Mesendoderm (in vitro differentiated cells): ENCODE results near the gene OLFML2A.
"Not testable (repeated sequence)": the region's sequence is repeated elsewhere in the genome, so short reads cannot be mapped to it uniquely, and the experiment has no call there.

Experiments used
- DNase-seq: peaks from one replicate; pipeline ENCODE4 v3.0.0; 2013
- H2AK5ac ChIP-seq: 2 replicates; pipeline ENCODE4 v1.6.1; 2013; ENCODE audit warnings: low read length, inconsistent platforms
- H2BK120ac ChIP-seq: 2 replicates; pipeline ENCODE4 v1.6.1; 2013; ENCODE audit warnings: low read depth, mild to moderate bottlenecking, low read length, moderate library complexity, mixed read lengths
- H2BK15ac ChIP-seq: replicated peaks from 2 replicates; pipeline ENCODE4 v1.6.1; 2013; ENCODE audit warnings: low read depth, mild to moderate bottlenecking, moderate library complexity
- H2BK5ac ChIP-seq: 2 replicates; pipeline ENCODE4 v1.6.1; 2013; ENCODE audit warnings: low read length, inconsistent platforms
- H3K18ac ChIP-seq: 2 replicates; pipeline ENCODE4 v1.6.1; 2013; ENCODE audit warnings: mild to moderate bottlenecking, low read length, mixed read lengths
- H3K23ac ChIP-seq: one replicate; pipeline ENCODE4 v1.6.1; 2013; ENCODE audit warnings: low read length
- H3K27ac ChIP-seq: 2 replicates; pipeline ENCODE4 v1.5.1; 2013; ENCODE audit warnings: low read depth, mild to moderate bottlenecking, inconsistent platforms, low read length, moderate library complexity
- H3K27me3 ChIP-seq: 2 replicates; pipeline ENCODE4 v1.6.1; 2013; ENCODE audit warnings: low read length, control low read depth, mild to moderate bottlenecking, inconsistent platforms; ENCODE audit not compliant: insufficient read depth, poor library complexity
- H3K36me3 ChIP-seq: 2 replicates; pipeline ENCODE4 v1.6.1; 2013; ENCODE audit warnings: low read length, inconsistent platforms; ENCODE audit not compliant: control insufficient read depth, insufficient read depth
- H3K4ac ChIP-seq: one replicate; pipeline ENCODE4 v1.6.1; 2013; ENCODE audit warnings: low read depth, mild to moderate bottlenecking, low read length, moderate library complexity
- H3K4me1 ChIP-seq: 2 replicates; pipeline ENCODE4 v1.6.1; 2013; ENCODE audit warnings: low read depth, low read length, inconsistent platforms; ENCODE audit not compliant: control insufficient read depth
- H3K4me2 ChIP-seq: 2 replicates; pipeline ENCODE4 v1.6.1; 2013; ENCODE audit warnings: low read length
- H3K4me3 ChIP-seq: 2 replicates; pipeline ENCODE4 v1.5.1; 2013; ENCODE audit warnings: mild to moderate bottlenecking, low read length
- H3K56ac ChIP-seq: one replicate; pipeline ENCODE4 v1.6.1; 2013; ENCODE audit warnings: low read length
- H3K79me1 ChIP-seq: 2 replicates; pipeline ENCODE4 v1.6.1; 2013; ENCODE audit warnings: low read length, inconsistent platforms
- H3K79me2 ChIP-seq: 2 replicates; pipeline ENCODE4 v1.6.1; 2013; ENCODE audit warnings: mild to moderate bottlenecking, low read length; ENCODE audit not compliant: control insufficient read depth, insufficient read depth
- H3K9ac ChIP-seq: 2 replicates; pipeline ENCODE4 v1.6.1; 2013; ENCODE audit warnings: low read length, inconsistent platforms
- H4K5ac ChIP-seq: one replicate; pipeline ENCODE4 v1.6.1; 2013; ENCODE audit warnings: low read length
- H4K8ac ChIP-seq: one replicate; pipeline ENCODE4 v1.6.1; 2013; ENCODE audit warnings: low read depth, mild to moderate bottlenecking, control low read depth, low read length, moderate library complexity
- whole genome bisulfite sequencing: extraction: QIAGEN DNeasy Blood & Tissue Kit; methylation state at CpG from one replicate; pipeline ENCODE4 v1.1.7; 2013; ENCODE audit warnings: low lambda C conversion rate, missing lambda C conversion rate; ENCODE audit not compliant: insufficient coverage; ENCODE audit errors: extremely low coverage; 5-methylcytosine and 5-hydroxymethylcytosine counted together

The OLFML2A gene

DNA sequence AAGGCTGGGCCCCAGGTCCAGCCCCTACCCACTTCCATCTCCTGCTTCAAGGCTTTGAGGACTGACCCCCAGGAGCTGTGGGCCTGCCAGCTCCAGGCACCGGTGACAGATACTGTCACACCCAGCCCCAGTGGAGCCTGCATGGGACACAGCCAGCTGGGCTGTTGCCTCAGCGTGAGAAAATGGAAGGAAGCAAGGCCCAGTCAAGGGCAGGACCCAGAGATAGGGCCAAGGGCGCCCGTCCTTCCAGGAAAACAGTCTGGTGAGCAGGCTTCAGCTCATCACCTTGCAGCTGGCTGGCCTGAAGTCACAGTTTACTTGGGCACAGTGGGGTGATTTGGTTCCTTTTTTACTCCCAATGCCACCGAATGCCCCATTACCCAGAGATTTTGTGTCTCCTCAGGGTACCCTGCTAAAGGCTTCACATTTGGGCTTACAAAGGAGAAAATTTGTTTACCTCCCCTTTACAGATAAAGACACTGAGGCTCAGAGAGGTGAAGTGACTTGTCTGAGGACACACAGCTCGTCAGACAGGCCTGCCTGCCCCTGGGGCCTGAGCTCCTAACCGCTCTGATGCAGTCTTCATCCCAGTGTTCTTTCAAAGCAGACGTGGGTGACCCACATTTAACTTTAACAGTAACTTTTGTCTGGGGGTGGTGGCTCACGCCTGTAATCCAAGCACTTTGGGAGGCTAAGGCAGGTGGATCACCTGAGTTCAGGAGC lies 54.9 kb downstream of the OLFML2A start:
- Histone ChIP-seq H4K8ac (no peak overlapping the region), H3K4me2 (no peak overlapping the region), H3K9ac (no peak overlapping the region), H3K79me2 (no peaks in the 10 kb centered on the region), H3K36me3 (no peaks in the 10 kb centered on the region), H2BK5ac (no peak overlapping the region), H3K27me3 (no peaks in the 10 kb centered on the region), H3K18ac (no peak overlapping the region), H2BK15ac (no peak overlapping the region), H3K56ac (no peak overlapping the region), H3K79me1 (no peaks in the 10 kb centered on the region), H2AK5ac (no peak overlapping the region), H3K4me1 (no peaks in the 10 kb centered on the region), H3K4ac (no peak overlapping the region), H3K27ac (no peak overlapping the region), H3K4me3 (no peak overlapping the region), H2BK120ac (no peak overlapping the region), H4K5ac (no peak overlapping the region), H3K23ac (no peak overlapping the region)
- no CpG with 5 or more reads among the region's 9 CpGs for WGBS
- no peak for DNase-seq

DNA sequence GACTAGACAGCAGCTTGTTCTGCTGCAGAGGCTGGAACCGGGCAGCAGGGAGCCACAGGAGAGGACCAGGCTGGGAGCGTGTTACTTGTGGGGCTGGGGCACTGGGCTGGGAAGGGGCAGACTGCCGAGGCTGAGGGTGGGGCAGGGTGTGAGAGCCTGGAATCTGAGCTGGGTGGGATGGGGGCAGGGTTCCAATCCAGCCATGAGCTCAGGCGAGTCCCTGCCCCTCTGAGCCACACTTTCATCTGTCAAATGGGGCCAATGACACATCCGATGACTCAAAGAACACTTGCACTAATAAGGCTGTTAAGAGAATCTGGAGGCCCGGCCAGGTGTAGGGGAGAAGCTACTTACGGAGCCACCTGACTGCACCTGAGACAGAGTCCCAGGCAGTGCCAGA lies 57.7 kb downstream of the OLFML2A start:
- Histone ChIP-seq H3K4me3 (no peak overlapping the region), H3K9ac (no peak overlapping the region), H3K4me2 (no peak overlapping the region), H3K4ac (no peak overlapping the region), H4K8ac (no peak overlapping the region), H3K79me1 (no peaks in the 10 kb centered on the region), H3K27me3 (no peaks in the 10 kb centered on the region), H3K56ac (no peak overlapping the region), H3K36me3 (no peaks in the 10 kb centered on the region), H4K5ac (no peak overlapping the region), H2BK15ac (no peak overlapping the region), H3K79me2 (no peaks in the 10 kb centered on the region), H3K23ac (no peak overlapping the region), H3K4me1 (no peaks in the 10 kb centered on the region), H2BK5ac (no peak overlapping the region), H3K18ac (no peak overlapping the region), H3K27ac (no peak overlapping the region), H2AK5ac (no peak overlapping the region), H2BK120ac (no peak overlapping the region)
- DNase-seq = no peak
- no CpG with 5 or more reads among the region's 7 CpGs for WGBS

- H3K23ac ChIP-seq = no peak overlapping the region
- H3K56ac ChIP-seq = no peak overlapping the region
- no peaks in the 10 kb centered on the region for H3K36me3 ChIP-seq
- H3K27ac ChIP-seq = no peak overlapping the region
- no peak overlapping the region for H2BK15ac ChIP-seq
- no peaks in the 10 kb centered on the region for H3K4me1 ChIP-seq
- H3K79me2 ChIP-seq = no peaks in the 10 kb centered on the region
- whole genome bisulfite sequencing = no CpG with 5 or more reads among the region's 13 CpGs
- H4K5ac ChIP-seq = no peak overlapping the region
- no peak overlapping the region for H3K18ac ChIP-seq
- no peak for DNase-seq
- H3K9ac ChIP-seq = no peak overlapping the region
- H2BK5ac ChIP-seq = no peak overlapping the region
- H4K8ac ChIP-seq = no peak overlapping the region
- H3K4ac ChIP-seq = no peak overlapping the region
- H3K79me1 ChIP-seq = no peaks in the 10 kb centered on the region
- H2BK120ac ChIP-seq = no peak overlapping the region
- no peak overlapping the region for H3K4me3 ChIP-seq
- no peaks in the 10 kb centered on the region for H3K27me3 ChIP-seq
- H3K4me2 ChIP-seq = no peak overlapping the region
- H2AK5ac ChIP-seq = no peak overlapping the region
Measured at GRCh38 chr9:124835026-124835557, 58.2 kb downstream of the OLFML2A start.

- H3K4ac ChIP-seq, H2BK120ac ChIP-seq, H3K36me3 ChIP-seq, H3K4me1 ChIP-seq, H3K4me2 ChIP-seq, H3K56ac ChIP-seq, H3K79me1 ChIP-seq, DNase-seq, H4K5ac ChIP-seq, H3K27me3 ChIP-seq, H3K18ac ChIP-seq, H4K8ac ChIP-seq, H2AK5ac ChIP-seq, H3K79me2 ChIP-seq, H2BK15ac ChIP-seq, H3K23ac ChIP-seq, H3K4me3 ChIP-seq, H3K27ac ChIP-seq, H2BK5ac ChIP-seq, H3K9ac ChIP-seq: not testable (repeated sequence)
- WGBS = no CpG with 5 or more reads among the region's 5 CpGs
Measured at GRCh38 chr9:124838132-124838531, 61.2 kb downstream of the OLFML2A start.

GRCh38 chr9:124838567-124839275 lies 61.8 kb downstream of the OLFML2A start:
- H3K4me1 ChIP-seq, H3K79me1 ChIP-seq, H3K4me2 ChIP-seq, H2BK15ac ChIP-seq, H3K36me3 ChIP-seq, H3K18ac ChIP-seq, H2BK5ac ChIP-seq, H2AK5ac ChIP-seq, DNase-seq, H3K56ac ChIP-seq, H2BK120ac ChIP-seq, H4K5ac ChIP-seq, H3K4ac ChIP-seq, H3K79me2 ChIP-seq, H3K4me3 ChIP-seq, H3K27me3 ChIP-seq, H4K8ac ChIP-seq, H3K23ac ChIP-seq, H3K9ac ChIP-seq, H3K27ac ChIP-seq: not testable (repeated sequence)
- WGBS = no CpG with 5 or more reads among the region's 52 CpGs
